Endothelial cell of umbilical vein (primary cell): Measurements from ENCODE around the gene PDE10A.

ENCODE experiments used
- EZH2 ChIP-seq: IDR thresholded peaks from 2 replicates; pipeline ENCODE4 v1.6.1; 2012; ENCODE audit warnings: borderline replicate concordance, low read depth, mild to moderate bottlenecking, moderate library complexity, low read length, inconsistent platforms; ENCODE audit not compliant: severe bottlenecking
- FOS ChIP-seq: IDR thresholded peaks from 2 replicates; pipeline ENCODE4 v1.6.1; 2011; ENCODE audit warnings: mild to moderate bottlenecking, low read length, moderate library complexity, borderline replicate concordance; ENCODE audit not compliant: insufficient read depth
- GATA2 ChIP-seq: IDR thresholded peaks from 2 replicates; pipeline ENCODE4 v1.7.0; 2011; ENCODE audit warnings: low read depth, mild to moderate bottlenecking, moderate library complexity, mixed read lengths, low read length; ENCODE audit not compliant: insufficient read length, insufficient read depth
- JUN ChIP-seq: IDR thresholded peaks from 2 replicates; pipeline ENCODE4 v1.6.1; 2011; ENCODE audit warnings: borderline replicate concordance, low read depth; ENCODE audit not compliant: insufficient read length, insufficient read depth
- MYC ChIP-seq: IDR thresholded peaks from one replicate; pipeline ENCODE4 v1.6.1; 2011; ENCODE audit warnings: mild to moderate bottlenecking, low read depth, low read length
- POLR2A ChIP-seq: IDR thresholded peaks from 2 replicates; pipeline ENCODE4 v1.6.1; 2012; ENCODE audit warnings: low read depth, mild to moderate bottlenecking, control low read depth, low read length
- POLR2AphosphoS5 ChIP-seq: IDR thresholded peaks from 2 replicates; pipeline ENCODE4 v1.6.1; 2012; ENCODE audit warnings: low read depth, mild to moderate bottlenecking, control low read depth, low read length, moderate library complexity; ENCODE audit not compliant: insufficient read depth
- TF ChIP-seq, protein P1 (sequence below): IDR thresholded peaks from 2 replicates; pipeline ENCODE4 v1.6.1; 2011; ENCODE audit not compliant: insufficient read depth, insufficient read length
- TF ChIP-seq, protein P2 (sequence below), 2 donors: IDR thresholded peaks; 1 replicate in 1 of 2; 2 replicates in 1 of 2; pipeline ENCODE4 v1.5.1; 2011; ENCODE audit warnings: low read length in 2 of 2, mild to moderate bottlenecking in 2 of 2, moderate library complexity in 2 of 2, control low read depth in 1 of 2, inconsistent platforms in 1 of 2, low read depth in 1 of 2; ENCODE audit not compliant: insufficient read depth in 1 of 2; ENCODE audit errors: extremely low read depth in 1 of 2

DNA sequence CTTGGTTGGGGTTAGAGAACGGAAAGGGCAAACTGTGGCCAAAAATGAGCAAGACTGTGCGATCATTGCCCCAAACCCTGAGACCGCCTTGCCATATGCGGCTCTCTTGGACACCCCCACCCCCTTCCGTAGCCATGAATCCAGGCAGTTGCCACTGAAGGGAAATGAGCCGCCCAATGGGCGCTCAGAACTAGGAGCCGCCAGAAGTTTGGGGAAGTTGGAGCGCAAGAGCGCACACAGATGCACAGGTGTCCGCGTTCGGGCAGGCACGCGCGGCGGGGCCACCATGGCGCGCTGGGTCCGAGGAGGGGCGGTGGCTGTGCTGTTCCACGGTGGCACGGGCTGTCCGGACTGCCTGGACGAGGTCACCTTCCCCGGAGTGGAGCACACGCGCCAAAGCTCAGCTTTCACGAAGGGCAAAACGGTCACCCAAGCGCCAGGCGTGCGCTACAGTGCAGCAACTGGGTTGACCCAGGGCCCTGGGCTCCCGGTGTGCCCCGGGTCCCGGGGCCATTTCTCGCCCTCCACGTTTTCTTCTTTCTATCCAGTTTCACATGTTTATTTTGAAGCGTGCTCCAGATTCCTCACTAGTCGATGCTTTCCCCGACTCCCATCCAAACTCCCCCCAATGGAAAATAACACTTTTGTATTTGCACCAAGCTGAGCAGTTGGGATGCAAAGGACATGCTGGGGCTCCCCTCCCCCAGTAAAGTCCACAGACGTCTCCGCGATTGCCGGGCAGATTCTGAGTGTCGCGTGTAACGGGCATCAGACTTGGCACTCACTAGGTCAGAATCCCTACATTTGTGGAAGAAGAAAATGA lies 906 bp upstream of the PDE10A start:
- no peak for TF ChIP-seq POLR2A
- TF ChIP-seq, protein P1, sequence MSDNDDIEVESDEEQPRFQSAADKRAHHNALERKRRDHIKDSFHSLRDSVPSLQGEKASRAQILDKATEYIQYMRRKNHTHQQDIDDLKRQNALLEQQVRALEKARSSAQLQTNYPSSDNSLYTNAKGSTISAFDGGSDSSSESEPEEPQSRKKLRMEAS, result no peak
- TF ChIP-seq, protein P2, sequence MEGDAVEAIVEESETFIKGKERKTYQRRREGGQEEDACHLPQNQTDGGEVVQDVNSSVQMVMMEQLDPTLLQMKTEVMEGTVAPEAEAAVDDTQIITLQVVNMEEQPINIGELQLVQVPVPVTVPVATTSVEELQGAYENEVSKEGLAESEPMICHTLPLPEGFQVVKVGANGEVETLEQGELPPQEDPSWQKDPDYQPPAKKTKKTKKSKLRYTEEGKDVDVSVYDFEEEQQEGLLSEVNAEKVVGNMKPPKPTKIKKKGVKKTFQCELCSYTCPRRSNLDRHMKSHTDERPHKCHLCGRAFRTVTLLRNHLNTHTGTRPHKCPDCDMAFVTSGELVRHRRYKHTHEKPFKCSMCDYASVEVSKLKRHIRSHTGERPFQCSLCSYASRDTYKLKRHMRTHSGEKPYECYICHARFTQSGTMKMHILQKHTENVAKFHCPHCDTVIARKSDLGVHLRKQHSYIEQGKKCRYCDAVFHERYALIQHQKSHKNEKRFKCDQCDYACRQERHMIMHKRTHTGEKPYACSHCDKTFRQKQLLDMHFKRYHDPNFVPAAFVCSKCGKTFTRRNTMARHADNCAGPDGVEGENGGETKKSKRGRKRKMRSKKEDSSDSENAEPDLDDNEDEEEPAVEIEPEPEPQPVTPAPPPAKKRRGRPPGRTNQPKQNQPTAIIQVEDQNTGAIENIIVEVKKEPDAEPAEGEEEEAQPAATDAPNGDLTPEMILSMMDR (IDR thresholded peaks at IDR 0.05; ENCODE audit: extremely low read depth in 1 of 2, insufficient read depth in 1 of 2, low read depth in 1 of 2, low read length in 2 of 2), result no peak
- TF ChIP-seq POLR2AphosphoS5, result no peak
- TF ChIP-seq EZH2, result peak; percentile 85
- no peak for TF ChIP-seq GATA2
- no peak for TF ChIP-seq JUN
- TF ChIP-seq MYC, result no peak
- TF ChIP-seq FOS, result no peak
